Iris pigment epithelial cell (primary cell): ENCODE data around the gene IPO5.

Experiments used
- DNase-seq: peaks from one replicate; pipeline ENCODE4 v3.0.0-alpha.2; 2011; ENCODE audit warnings: low read depth

IPO5 gene

DNA sequence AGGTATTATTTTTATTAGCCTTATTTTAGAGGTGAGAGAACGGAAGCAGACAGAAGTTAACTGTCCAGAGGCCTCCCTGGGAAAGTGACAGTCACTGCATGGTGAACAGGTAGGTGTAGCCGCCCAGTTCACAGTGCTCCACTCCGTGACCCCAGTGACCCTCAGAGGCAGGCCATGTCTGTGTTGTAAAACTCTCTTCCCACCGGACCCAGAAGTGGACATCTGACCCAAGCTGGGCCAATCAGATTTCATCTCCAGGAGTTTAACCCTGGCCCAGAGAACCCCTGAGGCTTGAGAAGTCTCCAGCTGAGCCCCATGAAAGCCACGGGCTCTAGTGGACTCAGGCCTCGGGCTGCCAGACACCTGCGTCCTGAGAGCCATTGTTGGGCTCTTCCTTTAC is 105.8 kb downstream of the IPO5 start:
- no peak for DNase-seq

GRCh38 chr13:98060282-98060681 is 106.8 kb downstream of the IPO5 start:
- no peak for DNase-seq

- DNase-seq, result no peak
These were observed 112.0 kb downstream of the IPO5 start for GRCh38 chr13:98065468-98065867.

DNA sequence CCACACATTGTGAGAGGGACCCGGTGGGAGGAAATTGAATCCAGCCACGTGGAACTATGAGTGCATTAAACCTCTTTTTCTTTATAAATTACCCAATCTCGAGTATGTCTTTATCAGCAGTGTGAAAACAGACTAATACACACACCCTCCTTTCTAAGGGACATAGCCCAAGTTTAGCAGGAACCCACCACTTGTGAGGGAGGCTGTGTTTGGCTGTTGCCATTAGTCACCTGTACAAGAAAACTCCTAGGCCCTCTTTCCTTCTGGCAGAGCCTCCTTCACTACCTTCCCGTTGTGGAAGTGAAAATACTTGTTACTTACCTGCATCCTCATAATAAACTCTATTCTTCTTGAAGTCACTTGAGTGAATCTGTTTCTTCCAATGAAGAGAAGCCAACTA is 113.2 kb downstream of the IPO5 start:
- DNase-seq, result no peak

- DNase-seq, result no peak
These were observed 115.0 kb downstream of the IPO5 start for GRCh38 chr13:98068521-98068920.

DNA sequence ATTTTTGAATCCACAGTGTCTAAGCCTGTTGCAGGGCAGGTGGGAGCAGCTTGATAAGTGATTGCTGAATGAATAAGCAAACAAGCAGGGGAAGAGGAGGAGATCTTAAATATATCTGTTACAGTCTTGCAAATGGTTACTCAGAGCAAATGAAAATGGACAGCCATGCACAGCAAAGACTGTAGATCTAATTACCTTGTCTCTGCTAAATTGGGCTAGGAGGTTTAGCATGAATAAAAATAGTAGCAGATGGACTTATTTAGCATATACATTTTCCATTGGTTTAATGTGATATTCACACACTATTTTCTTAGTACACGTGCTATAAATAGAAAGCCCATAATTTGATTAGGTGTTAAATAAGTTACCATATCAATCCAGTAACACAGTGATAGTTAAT is 116.5 kb downstream of the IPO5 start:
- no peak for DNase-seq

GRCh38 chr13:98071316-98071715 is 117.8 kb downstream of the IPO5 start:
- DNase-seq, result no peak

GRCh38 chr13:98072476-98072875 is 119.0 kb downstream of the IPO5 start:
- no peak for DNase-seq
